Activated CD8-positive, alpha-beta memory T cell treated with anti-CD3 and anti-CD28 coated beads for 24 hours (primary cell): ENCODE results near the gene PGPEP1.
"Not testable (repeated sequence)": the region's sequence is repeated elsewhere in the genome, so short reads cannot be mapped to it uniquely, and the experiment has no call there.

Experiments used
- DNase-seq: peaks from one replicate; pipeline ENCODE4 v3.0.0-alpha.2; 2020

PGPEP1 gene

DNA sequence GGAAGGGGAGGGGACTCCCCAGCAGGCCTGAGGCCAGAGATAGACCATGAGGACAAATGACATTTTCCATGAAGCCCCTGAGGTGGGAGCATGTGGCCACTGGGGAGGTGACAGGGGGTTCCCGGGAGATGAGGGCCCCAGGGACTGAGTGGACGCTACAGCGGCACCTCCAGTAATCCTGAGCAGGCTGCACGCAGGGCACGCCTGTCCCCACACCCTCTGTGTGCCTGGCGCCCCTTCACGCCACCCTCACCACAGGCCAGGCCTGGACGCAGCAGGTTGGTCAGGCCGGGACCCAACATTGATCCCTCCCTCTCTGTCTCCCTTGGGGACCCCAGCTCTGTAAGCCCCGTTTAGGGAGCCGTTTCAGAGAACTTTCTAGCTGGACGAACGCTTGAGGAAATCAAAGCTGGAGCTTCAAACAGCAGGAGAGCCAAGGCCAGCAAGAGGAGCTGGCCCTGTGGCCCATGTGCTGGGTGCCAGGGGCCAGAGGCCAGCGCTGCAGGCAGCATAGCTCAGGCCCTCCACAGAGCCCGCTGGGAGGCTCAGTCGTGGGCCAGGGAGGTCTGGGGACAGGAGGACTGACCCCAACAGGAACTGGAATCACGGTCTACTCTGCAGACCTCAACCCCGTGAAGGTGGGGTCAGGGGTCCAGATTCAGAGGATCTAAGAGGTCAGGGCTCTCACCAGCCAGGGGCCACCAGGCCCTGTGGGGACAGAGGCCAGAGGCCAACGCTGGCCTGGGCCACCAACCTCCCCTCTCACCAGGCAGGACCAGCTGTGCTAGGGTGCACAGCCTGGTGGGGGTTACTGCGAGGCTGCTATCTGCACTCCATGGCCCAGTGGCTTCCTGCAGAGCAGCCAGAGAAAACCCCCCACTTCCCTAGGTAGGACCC lies 32.1 kb upstream of the PGPEP1 start:
- no peak for DNase-seq

GRCh38 chr19:18308948-18309325 lies 31.5 kb upstream of the PGPEP1 start:
- DNase-seq: no peak

- DNase-seq: no peak
Observed at GRCh38 chr19:18309525-18310064, 30.8 kb upstream of the PGPEP1 start.

- DNase-seq: no peak
Observed at GRCh38 chr19:18310118-18310909, 30.1 kb upstream of the PGPEP1 start.

- no peak for DNase-seq
Observed at GRCh38 chr19:18310966-18311365, 29.4 kb upstream of the PGPEP1 start.

- DNase-seq: no peak
Observed at GRCh38 chr19:18311502-18312091, 28.8 kb upstream of the PGPEP1 start.

GRCh38 chr19:18312092-18312534 lies 28.3 kb upstream of the PGPEP1 start:
- no peak for DNase-seq

DNA sequence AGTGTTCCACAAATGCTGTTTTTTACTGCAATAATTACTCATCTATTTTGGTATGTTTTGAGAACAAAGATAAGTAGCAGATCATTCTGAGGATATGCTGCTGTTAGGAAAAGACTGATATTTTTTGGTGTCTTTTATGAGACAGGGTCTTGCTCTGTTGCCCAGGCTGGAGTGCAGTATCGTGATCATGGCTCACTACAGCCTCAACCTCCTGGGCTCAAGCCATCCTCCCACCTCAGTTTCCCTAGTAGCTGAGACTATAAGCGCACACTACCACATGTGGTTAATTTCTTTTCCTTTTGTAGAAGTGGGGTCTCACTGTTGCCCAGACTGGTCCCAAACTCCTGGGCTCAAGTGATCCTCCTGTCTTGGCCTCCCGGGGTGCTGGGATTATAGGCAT lies 27.0 kb upstream of the PGPEP1 start:
- no peak for DNase-seq

- DNase-seq: peak; percentile 81
Observed at GRCh38 chr19:18317961-18318800, 22.2 kb upstream of the PGPEP1 start.

GRCh38 chr19:18319591-18320135 lies 20.7 kb upstream of the PGPEP1 start:
- DNase-seq: no peak

DNA sequence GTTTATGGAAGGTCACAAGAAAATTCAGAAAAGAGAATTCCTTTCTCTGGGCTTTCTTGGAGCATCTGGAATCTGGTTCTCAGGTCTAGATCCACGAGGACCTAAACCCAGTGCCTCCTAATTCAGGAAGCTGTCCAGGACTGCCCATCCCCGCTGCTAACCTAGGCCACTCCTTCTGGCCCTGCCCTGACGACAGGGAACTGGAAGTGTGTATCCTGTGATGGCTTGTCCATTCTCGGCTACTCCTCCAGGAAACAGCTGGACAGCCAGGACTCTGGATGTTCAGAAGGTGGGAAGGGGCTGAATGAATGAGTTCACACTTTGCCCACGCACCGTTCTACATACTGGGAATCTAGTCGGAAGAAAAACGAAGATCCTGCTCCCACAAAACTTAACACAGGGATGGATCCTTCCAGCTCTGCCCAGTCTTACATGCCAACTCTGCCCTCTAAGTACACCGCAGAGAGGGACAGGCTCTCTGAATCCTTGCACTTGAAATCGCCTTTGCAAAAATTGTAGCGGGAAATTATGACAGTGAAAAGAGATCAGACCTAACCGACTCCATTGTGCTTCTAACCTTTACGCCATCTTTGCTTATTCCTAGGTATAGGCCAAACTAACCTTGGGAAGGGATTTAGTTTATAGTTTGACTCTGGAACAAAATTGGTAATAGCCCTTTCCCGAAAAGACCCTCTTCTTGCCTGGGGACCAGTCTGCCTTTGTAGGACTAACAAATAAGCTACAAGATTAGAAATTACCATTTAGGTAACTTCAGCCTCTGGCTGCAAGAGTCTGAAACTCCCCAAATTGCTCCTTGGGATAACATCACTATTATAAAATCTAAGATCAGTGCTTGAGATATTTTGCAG lies 19.3 kb upstream of the PGPEP1 start:
- no peak for DNase-seq

GRCh38 chr19:18321734-18322102 lies 18.7 kb upstream of the PGPEP1 start:
- DNase-seq: no peak

DNA sequence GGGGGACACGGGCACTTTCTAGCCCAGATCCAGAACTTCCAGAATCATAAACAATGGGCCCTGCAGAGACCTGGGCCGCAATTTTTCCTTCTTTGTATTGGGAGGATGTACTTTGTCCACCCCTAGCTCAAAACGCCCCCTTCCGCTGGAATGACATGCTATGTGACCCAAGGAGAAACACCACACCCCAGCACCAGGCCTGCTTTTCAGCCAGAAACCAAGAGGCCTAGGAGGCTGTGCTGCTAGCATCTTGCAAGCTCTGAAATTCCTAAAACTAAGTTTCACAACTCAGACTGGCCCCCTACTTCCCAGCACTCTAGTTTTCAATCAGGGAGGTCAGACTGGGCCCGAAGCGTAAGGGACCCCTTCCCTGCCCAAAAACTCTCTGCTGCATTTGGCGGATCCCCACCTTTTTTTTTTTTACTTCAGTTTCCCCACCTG lies 18.1 kb upstream of the PGPEP1 start:
- peak; percentile 82 for DNase-seq

- peak; percentile 99 for DNase-seq
Observed at GRCh38 chr19:18322759-18323460, 17.5 kb upstream of the PGPEP1 start, which contains the start of gene LSM4. Gene LSM4, minus strand, starts transcription at chr19:18323076. Its CDS starts 56 bp downstream, at chr19:18323020.

DNA sequence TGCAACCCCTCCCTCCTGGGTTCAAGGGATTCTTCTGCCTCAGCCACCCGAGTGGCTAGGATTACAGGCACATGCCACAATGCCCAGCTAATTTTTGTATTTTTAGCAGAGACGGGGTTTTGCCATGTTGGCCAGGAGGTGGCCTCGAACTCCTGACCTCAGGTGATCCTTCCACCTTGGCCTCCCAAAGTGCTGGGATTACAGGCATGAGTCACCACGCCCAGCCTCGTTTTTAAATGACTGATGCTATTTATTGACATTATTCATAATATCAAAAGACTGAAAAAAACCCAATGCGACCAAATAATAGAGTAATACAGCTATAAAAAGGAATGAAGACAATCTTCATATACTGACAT lies 16.0 kb upstream of the PGPEP1 start:
- DNase-seq: not testable (repeated sequence)

GRCh38 chr19:18326772-18327171 lies 13.6 kb upstream of the PGPEP1 start:
- DNase-seq: no peak

- DNase-seq: peak; percentile 88
Observed at GRCh38 chr19:18328340-18329034, 11.9 kb upstream of the PGPEP1 start.

GRCh38 chr19:18329035-18329376 lies 11.4 kb upstream of the PGPEP1 start:
- DNase-seq: no peak

DNA sequence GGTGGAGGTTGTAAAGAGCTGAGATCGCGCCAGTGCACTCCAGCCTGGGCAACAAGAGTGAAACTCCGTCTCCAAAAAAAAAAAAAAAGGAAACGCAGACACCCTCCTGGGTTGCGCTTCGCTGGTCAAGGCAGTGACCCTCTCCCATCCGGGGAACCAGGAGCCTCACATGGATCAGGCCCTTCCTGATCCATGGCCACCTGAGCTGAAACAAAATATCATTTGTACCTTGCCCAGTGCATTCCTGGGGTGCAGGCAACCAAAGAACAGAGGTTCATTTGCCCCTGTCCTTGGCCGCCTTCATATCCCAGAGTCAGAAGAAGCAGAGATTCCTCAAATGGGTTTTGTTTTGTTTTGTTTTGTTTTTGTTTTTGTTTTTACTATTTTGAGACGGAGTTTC lies 9.5 kb upstream of the PGPEP1 start:
- no peak for DNase-seq
